IMR-90 (cell line): ENCODE results near the gene IFNL1. TPM values are rescaled to one million over a fixed set of nuclear protein-coding genes. Genes with fewer than 3 reads are reported as not detected.

Experiments used
- ATAC-seq: fragments of 200-7000 bp; cut with Tn5 transposase; 2 replicates; pipeline ENCODE4 v1.9.1; 2020; ENCODE audit warnings: low read depth, mild to moderate bottlenecking, moderate library complexity
- BruUV-seq: library from RNA; stranded (reverse); fragments of 400-500 nt; replicated peaks from 2 replicates; lab custom pipeline; 2021; lab: Mats Ljungman, UMichigan
- CTCF ChIA-PET: fragments of 300-600 bp; formaldehyde crosslinking; extraction: SDS; loops from one replicate; lab custom pipeline; 2021; ENCODE audit warnings: antibody characterized with exemption; lab: Yijun Ruan, JAX
- POLR2A ChIA-PET: fragments of 300-600 bp; sonication (Branson Sonifier 250); formaldehyde crosslinking; loops from one replicate; lab custom pipeline; 2022; ENCODE audit warnings: antibody characterized with exemption; ENCODE audit not compliant: unreplicated experiment; lab: Charles Lee
- DNase-seq: peaks from one replicate; pipeline ENCODE4 v3.0.0; 2013
- H2AFZ ChIP-seq: replicated peaks from 2 replicates; pipeline ENCODE3; 2013; ENCODE audit warnings: low read length, mild to moderate bottlenecking; ENCODE audit not compliant: poor library complexity
- H2AK5ac ChIP-seq: 2 replicates; pipeline ENCODE4 v1.6.1; 2013; ENCODE audit warnings: low read depth, low read length, inconsistent platforms
- H2AK9ac ChIP-seq: replicated peaks from 2 replicates; pipeline ENCODE3; 2013; ENCODE audit warnings: mild to moderate bottlenecking, low read depth, low read length, moderate library complexity; ENCODE audit not compliant: poor library complexity
- H2BK120ac ChIP-seq: 2 replicates; pipeline ENCODE4 v1.6.1; 2013; ENCODE audit warnings: low read depth, low read length, inconsistent platforms
- H2BK15ac ChIP-seq: 3 replicates; pipeline ENCODE4 v1.6.1; 2013; ENCODE audit warnings: low read depth, low read length, inconsistent platforms
- H2BK20ac ChIP-seq: 2 replicates; pipeline ENCODE4 v1.6.1; 2013; ENCODE audit warnings: low read depth, mild to moderate bottlenecking, inconsistent platforms, low read length, moderate library complexity
- H2BK5ac ChIP-seq: 2 replicates; pipeline ENCODE4 v1.6.1; 2013; ENCODE audit warnings: mild to moderate bottlenecking, low read depth, low read length, inconsistent platforms; ENCODE audit not compliant: poor library complexity, severe bottlenecking
- H3K14ac ChIP-seq: replicated peaks from 2 replicates; pipeline ENCODE4 v1.6.1; 2013; ENCODE audit warnings: low read depth, low read length, inconsistent platforms
- H3K18ac ChIP-seq: 2 replicates; pipeline ENCODE4 v1.6.1; 2013; ENCODE audit warnings: low read depth, low read length, control low read depth
- H3K23ac ChIP-seq: 2 replicates; pipeline ENCODE4 v1.6.1; 2013; ENCODE audit warnings: low read depth, low read length, inconsistent platforms
- H3K27ac ChIP-seq: 2 replicates; pipeline ENCODE4 v1.5.1; 2013; ENCODE audit warnings: mild to moderate bottlenecking, control low read depth, low read length; ENCODE audit not compliant: insufficient read depth
- H3K27me3 ChIP-seq: 2 replicates; pipeline ENCODE4 v1.6.1; 2013; ENCODE audit warnings: low read length; ENCODE audit not compliant: control insufficient read depth, insufficient read depth
- H3K36me3 ChIP-seq: 2 replicates; pipeline ENCODE4 v1.6.1; 2013; ENCODE audit warnings: low read length, mixed read lengths; ENCODE audit not compliant: control insufficient read depth, insufficient read depth
- H3K4ac ChIP-seq: 2 replicates; pipeline ENCODE4 v1.6.1; 2013; ENCODE audit warnings: low read depth, low read length, inconsistent platforms
- H3K4me1 ChIP-seq: 2 replicates; pipeline ENCODE4 v1.6.1; 2013; ENCODE audit warnings: low read length, mixed read lengths; ENCODE audit not compliant: control insufficient read depth, insufficient read depth
- H3K4me2 ChIP-seq: 2 replicates; pipeline ENCODE4 v1.6.1; 2013; ENCODE audit warnings: low read depth, mild to moderate bottlenecking, control low read depth, low read length, moderate library complexity
- H3K4me3 ChIP-seq: 2 replicates; pipeline ENCODE4 v1.5.1; 2013; ENCODE audit warnings: low read depth, mild to moderate bottlenecking, control low read depth, low read length, moderate library complexity; ENCODE audit not compliant: insufficient read depth
- H3K56ac ChIP-seq: 2 replicates; pipeline ENCODE4 v1.6.1; 2013; ENCODE audit warnings: low read length, inconsistent platforms; ENCODE audit not compliant: insufficient read depth; ENCODE audit errors: extremely low read depth
- H3K79me1 ChIP-seq, 2 experiments: 2 replicates each; pipeline ENCODE4 v1.6.1; 2013; ENCODE audit warnings: low read length in 2 of 2, inconsistent platforms in 1 of 2, low read depth in 1 of 2
- H3K9ac ChIP-seq: 2 replicates; pipeline ENCODE4 v1.6.1; 2013; ENCODE audit warnings: low read depth, low read length, control low read depth
- H3K9me1 ChIP-seq: 2 replicates; pipeline ENCODE4 v1.6.1; 2013; ENCODE audit warnings: low read length, inconsistent platforms; ENCODE audit not compliant: insufficient read depth
- H3K9me3 ChIP-seq: 2 replicates; pipeline ENCODE4 v1.6.1; 2013; ENCODE audit warnings: low read length; ENCODE audit not compliant: control insufficient read depth, insufficient read depth
- H4K20me1 ChIP-seq: 2 replicates; pipeline ENCODE4 v1.6.1; 2013; ENCODE audit warnings: low read length, inconsistent platforms; ENCODE audit not compliant: insufficient read depth
- H4K5ac ChIP-seq: 2 replicates; pipeline ENCODE4 v1.6.1; 2013; ENCODE audit warnings: mild to moderate bottlenecking, low read depth, low read length, control low read depth
- H4K8ac ChIP-seq, 2 experiments: 2 replicates each; pipeline ENCODE4 v1.6.1; 2013; ENCODE audit warnings: low read depth in 2 of 2, low read length in 2 of 2, control low read depth in 1 of 2, inconsistent platforms in 1 of 2
- H4K91ac ChIP-seq: 2 replicates; pipeline ENCODE4 v1.6.1; 2013; ENCODE audit warnings: low read depth, low read length, inconsistent platforms; ENCODE audit not compliant: insufficient read depth
- MAFK ChIP-seq: IDR thresholded peaks from 2 replicates; pipeline ENCODE4 v1.6.1; 2012; ENCODE audit warnings: low read depth, low read length, improper control_type of control experiment
- WGBS, 2 experiments: methylation state at CpG; one replicate each; pipeline versions ENCODE4 v1.1.5 to v1.1.7; 2013; ENCODE audit warnings: missing lambda C conversion rate in 2 of 2; ENCODE audit not compliant: insufficient read length in 1 of 2; ENCODE audit errors: extremely low coverage in 2 of 2; 5-methylcytosine and 5-hydroxymethylcytosine counted together
- dilution Hi-C: fragments of 300-500 bp; cut with HindIII; formaldehyde crosslinking; loops from one replicate; pipeline ENCODE4 v1.14.3; 2018; ENCODE audit warnings: low sequenced_read_pairs; ENCODE audit not compliant: unreplicated experiment
- in situ Hi-C: fragments of 300-500 bp; cut with MboI; formaldehyde crosslinking; loops from 3 replicates; pipeline ENCODE4 v1.14.3; 2019; ENCODE audit warnings: low sequenced_read_pairs, inconsistent platforms, mixed read lengths
- intact Hi-C: fragments of 100-400 bp; cut with micrococcal nuclease; formaldehyde crosslinking; loops from 2 replicates; pipeline ENCODE4 v1.10.0; 2022
- polyA plus RNA-seq, 3 experiments: library from polyadenylated mRNA; depleted of rRNA; stranded (reverse); fragments of >200 nt; gene quantifications; 2 replicates each; pipeline ENCODE4 v1.2.3, GENCODE V29; 2012; ENCODE audit warnings: low replicate concordance in 1 of 3
- total RNA-seq: library from RNA; depleted of rRNA; stranded (reverse); fragments of >200 nt; gene quantifications from 2 replicates; pipeline ENCODE4 v1.2.3, GENCODE V29; 2012
- TF ChIP-seq, protein P1 (sequence below): fragments of 150-350 bp; IDR thresholded peaks from 2 replicates; pipeline ENCODE4 v1.6.1; 2017; ENCODE audit warnings: mild to moderate bottlenecking, antibody characterized with exemption, low read length, low read depth

IFNL1 gene
- total and polyA plus RNA-seq, 2 of the 4 experiments (the other 2 are of a cell fraction): not detected

- WGBS, 2 experiments: no CpG with 5 or more reads among the region's 5 CpGs
- BruUV-seq: no TSS peak
- Histone ChIP-seq H4K91ac (no peak overlapping the region), H2BK20ac (no peak overlapping the region), H4K5ac (no peak overlapping the region), H3K18ac (no peak overlapping the region), H2AFZ (no peak overlapping the region), H2BK120ac (no peak overlapping the region), H4K8ac (no peak overlapping the region), H3K36me3 (no peaks in the 10 kb centered on the region), H3K14ac (no peak overlapping the region), H3K4me3 (no peak overlapping the region), H3K9me3 (no peaks in the 10 kb centered on the region), H3K27ac (no peak overlapping the region), H4K20me1 (no peaks in the 10 kb centered on the region; the same call in 1 of the 2 replicates), H3K79me1 (no peaks in the 10 kb centered on the region), H2AK9ac (no peak overlapping the region), H3K23ac (no peak overlapping the region), H2AK5ac (no peak overlapping the region), H3K4me1 (peaks cover 2% of the 10 kb centered on the region; the same call in 1 of the 2 replicates), H3K56ac (no peak overlapping the region), H3K27me3 (peaks cover 26% of the 10 kb centered on the region), H2BK15ac (no peak overlapping the region), H3K4me2 (no peak overlapping the region), H3K9ac (no peak overlapping the region), H2BK5ac (no peak overlapping the region), H3K9me1 (no peaks in the 10 kb centered on the region), H3K4ac (no peak overlapping the region)
- dilution Hi-C loops (no loop called here), intact Hi-C loops (no loop called here), in situ Hi-C loops (loop anchor here (10.0 kb wide), 1 partner anchor 370 kb away; no protein-coding TSS in a partner anchor)
- ATAC-seq (no peak), DNase-seq (no peak)
- TF ChIP-seq MAFK: 0 out of 2 replicates have a peak, but pooled peaks have one; percentile 8
- TF ChIP-seq, protein P1, sequence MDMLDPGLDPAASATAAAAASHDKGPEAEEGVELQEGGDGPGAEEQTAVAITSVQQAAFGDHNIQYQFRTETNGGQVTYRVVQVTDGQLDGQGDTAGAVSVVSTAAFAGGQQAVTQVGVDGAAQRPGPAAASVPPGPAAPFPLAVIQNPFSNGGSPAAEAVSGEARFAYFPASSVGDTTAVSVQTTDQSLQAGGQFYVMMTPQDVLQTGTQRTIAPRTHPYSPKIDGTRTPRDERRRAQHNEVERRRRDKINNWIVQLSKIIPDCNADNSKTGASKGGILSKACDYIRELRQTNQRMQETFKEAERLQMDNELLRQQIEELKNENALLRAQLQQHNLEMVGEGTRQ: no peak
- CTCF ChIA-PET: no interaction called here
- POLR2A ChIA-PET: no interaction called here
These were observed 28.1 kb downstream of the IFNL1 start for GRCh38 chr19:39324242-39324842.
